HCT116 (cell line): ENCODE measurements around the gene RCE1.

Experiments
- ATF3 ChIP-seq: IDR thresholded peaks from 2 replicates; pipeline ENCODE4 v1.6.1; 2012
- CTCF ChIP-seq, 3 experiments: fragments of 200-600 bp in 1 of 3; sonication (generic) in 1 of 3; IDR thresholded peaks in 2 of 3; conservative IDR thresholded peaks in 1 of 3; 2 replicates each; pipeline ENCODE4 v1.5.1; 2012 to 2017; ENCODE audit warnings: low read depth in 2 of 3, low read length in 2 of 3, antibody characterized with exemption in 1 of 3, borderline replicate concordance in 1 of 3, control low read depth in 1 of 3, mild to moderate bottlenecking in 1 of 3, mixed read lengths in 1 of 3, mixed run types in 1 of 3, moderate library complexity in 1 of 3; ENCODE audit not compliant: insufficient read depth in 1 of 3
- EGR1 ChIP-seq: IDR thresholded peaks from 2 replicates; pipeline ENCODE4 v1.6.1; 2012; ENCODE audit warnings: low read depth
- EZH2 ChIP-seq: fragments of 200-600 bp; sonication (generic); IDR thresholded peaks from 2 replicates; pipeline ENCODE4 v1.6.1; 2017; ENCODE audit warnings: antibody characterized with exemption, mixed run types
- JUND ChIP-seq: IDR thresholded peaks from 2 replicates; pipeline ENCODE4 v1.6.1; 2012
- MAX ChIP-seq: IDR thresholded peaks from 2 replicates; pipeline ENCODE4 v1.6.1; 2012
- POLR2A ChIP-seq: IDR thresholded peaks from 2 replicates; pipeline ENCODE4 v1.7.0; 2011; ENCODE audit warnings: borderline replicate concordance; ENCODE audit not compliant: insufficient read depth, insufficient read length; ENCODE audit errors: extremely low read depth
- REST ChIP-seq: IDR thresholded peaks from 2 replicates; pipeline ENCODE4 v1.6.1; 2012; ENCODE audit warnings: low read depth
- ZNF274 ChIP-seq: fragments of 200-500 bp; sonication (Bioruptor generic); IDR thresholded peaks from 2 replicates; pipeline ENCODE4 v1.6.1; 2014; ENCODE audit warnings: mild to moderate bottlenecking, low read depth, low read length, inconsistent platforms

- TF ChIP-seq ATF3 (no peak), REST (no peak), ZNF274 (no peak), EZH2 (no peak), CTCF (IDR thresholded peaks at IDR 0.05 in 2 of 3, conservative IDR thresholded peaks at IDR 0.05 in 1 of 3; ENCODE audit: borderline replicate concordance in 1 of 3, insufficient read depth in 1 of 3, low read depth in 2 of 3, low read length in 2 of 3) (no peak), POLR2A (no peak), JUND (no peak), MAX (no peak), EGR1 (no peak)
These were observed 4.4 kb downstream of the RCE1 start for GRCh38 chr11:66847461-66848232.
